GM18907 (cell line): Measurements from ENCODE around the gene THOC3.
"Not testable (repeated sequence)": the region's sequence is repeated elsewhere in the genome, so short reads cannot be mapped to it uniquely, and the experiment has no call there.

Experiments used
- ATAC-seq: cut with Tn5 transposase; IDR thresholded peaks from one replicate; pipeline ENCODE4 v1.9.1; 2021; ENCODE audit warnings: mild to moderate bottlenecking, moderate library complexity; ENCODE audit not compliant: unreplicated experiment

The THOC3 gene, protein sequence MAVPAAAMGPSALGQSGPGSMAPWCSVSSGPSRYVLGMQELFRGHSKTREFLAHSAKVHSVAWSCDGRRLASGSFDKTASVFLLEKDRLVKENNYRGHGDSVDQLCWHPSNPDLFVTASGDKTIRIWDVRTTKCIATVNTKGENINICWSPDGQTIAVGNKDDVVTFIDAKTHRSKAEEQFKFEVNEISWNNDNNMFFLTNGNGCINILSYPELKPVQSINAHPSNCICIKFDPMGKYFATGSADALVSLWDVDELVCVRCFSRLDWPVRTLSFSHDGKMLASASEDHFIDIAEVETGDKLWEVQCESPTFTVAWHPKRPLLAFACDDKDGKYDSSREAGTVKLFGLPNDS

DNA sequence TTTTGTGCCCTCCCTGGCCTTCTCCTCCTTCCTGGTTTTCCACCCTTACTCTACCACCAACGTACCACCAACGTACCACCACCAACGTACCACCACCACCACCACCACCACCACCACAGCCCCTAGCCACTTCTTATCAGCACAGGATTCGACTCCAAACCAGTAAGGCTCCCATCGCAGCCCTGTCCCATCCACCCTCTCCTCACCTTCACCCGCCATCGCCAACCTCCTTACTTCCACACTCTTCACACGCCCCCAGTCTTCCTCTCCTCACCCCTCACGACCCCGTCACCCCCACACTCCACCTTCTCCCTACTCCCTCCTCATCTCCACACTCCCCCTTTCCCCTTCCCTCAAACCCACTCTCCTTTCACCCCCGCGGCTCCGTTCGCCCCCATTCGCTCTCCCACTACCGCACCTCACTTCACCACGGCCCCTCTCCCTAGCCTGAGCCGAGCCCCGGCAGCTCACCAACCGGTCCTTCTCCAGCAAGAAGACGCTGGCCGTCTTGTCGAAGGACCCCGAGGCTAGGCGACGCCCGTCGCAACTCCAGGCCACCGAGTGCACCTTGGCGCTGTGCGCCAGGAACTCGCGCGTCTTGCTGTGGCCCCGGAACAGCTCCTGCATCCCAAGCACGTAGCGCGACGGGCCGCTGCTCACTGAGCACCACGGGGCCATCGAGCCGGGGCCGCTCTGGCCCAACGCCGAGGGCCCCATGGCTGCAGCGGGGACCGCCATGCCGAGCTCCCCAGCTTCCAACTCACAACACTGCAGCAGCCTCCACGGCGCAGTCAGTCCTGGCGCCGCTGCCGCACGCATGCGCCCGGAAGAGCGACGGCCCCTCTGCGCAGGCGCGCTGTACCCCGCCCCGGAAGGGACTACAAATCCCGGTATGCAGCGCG lies at the start of gene THOC3:
TSS of gene THOC3 (minus strand) at position 845 of the 902 bp plus-strand sequence. CDS start at position 738, 107 bp downstream.
- peak; percentile 98 for ATAC-seq

DNA sequence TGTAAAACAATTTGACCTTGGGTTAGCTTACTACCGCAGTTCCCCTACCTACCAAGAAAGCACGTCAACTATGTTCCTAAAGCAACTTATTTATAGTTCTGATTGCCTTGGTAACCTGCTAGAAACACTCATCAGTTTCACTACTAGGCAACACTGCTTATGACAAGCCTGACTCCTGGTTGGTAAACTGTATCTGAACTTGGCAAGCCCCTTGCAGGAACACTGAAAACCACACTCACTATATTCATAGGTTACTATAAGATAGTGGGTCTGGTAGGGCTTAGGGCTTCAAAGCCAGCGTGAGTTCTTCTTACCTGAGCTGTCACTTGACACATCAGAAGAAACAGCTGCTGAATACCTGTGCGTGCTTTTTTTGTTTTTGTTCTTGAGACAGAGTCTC lies 49.2 kb upstream of the THOC3 start:
- not testable (repeated sequence) for ATAC-seq

DNA sequence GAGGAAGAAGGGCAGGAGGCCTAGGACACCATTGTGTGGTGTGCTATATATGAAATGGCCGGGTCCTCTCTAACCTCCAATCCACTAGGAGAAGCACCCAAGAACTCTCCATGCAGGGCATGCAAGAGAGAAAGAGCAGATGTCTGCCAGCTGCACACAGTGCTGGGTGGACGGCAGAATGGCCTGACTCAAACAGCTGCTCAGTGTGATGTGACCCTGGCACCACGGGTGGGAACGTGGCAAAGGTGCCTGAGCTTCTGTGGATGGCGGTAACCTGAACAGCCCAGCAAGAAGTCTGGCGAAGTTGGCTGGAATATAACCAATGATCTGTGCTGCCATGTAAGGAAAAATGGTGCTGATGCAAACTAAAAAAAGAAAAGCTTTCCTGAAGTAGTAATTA lies 46.2 kb upstream of the THOC3 start:
- ATAC-seq = not testable (repeated sequence)

DNA sequence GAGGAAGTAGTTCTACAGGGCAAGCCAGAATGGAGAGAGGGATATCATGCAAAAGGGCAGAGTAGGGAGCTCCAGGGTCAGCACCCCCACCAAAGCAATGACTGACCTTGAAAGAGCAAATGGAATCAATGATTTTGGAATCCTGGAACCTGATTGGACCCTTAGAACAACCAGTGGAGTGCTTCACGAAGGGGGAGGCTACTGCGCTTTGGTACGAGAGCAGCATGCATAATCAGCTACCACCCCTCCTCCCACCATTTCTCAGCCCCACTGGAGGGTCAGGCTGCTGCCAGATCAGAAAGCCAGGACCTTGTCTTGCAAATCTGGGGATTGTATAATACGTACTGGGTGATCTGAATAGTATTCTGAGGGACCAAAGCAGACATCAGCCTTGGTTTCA lies 43.0 kb upstream of the THOC3 start:
- not testable (repeated sequence) for ATAC-seq

DNA sequence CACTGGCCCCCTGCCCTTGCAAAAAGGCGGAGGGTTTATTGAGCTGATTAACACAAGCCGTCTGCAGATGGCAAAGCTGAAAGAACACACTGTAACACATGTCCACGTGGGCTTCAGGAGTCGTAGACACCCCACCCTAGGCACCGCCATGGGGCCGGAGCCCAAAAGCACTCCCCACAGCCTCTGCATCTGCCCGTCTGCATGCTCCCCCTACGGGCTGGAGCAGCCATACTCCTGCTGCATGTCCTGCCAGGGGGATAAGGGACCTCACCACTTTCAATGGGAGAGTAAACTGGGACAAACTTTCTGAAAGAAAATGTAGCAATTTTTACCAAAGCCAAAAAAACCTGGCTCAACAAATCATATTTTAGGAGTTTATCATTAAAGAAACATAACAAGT lies 42.1 kb upstream of the THOC3 start:
- not testable (repeated sequence) for ATAC-seq

DNA sequence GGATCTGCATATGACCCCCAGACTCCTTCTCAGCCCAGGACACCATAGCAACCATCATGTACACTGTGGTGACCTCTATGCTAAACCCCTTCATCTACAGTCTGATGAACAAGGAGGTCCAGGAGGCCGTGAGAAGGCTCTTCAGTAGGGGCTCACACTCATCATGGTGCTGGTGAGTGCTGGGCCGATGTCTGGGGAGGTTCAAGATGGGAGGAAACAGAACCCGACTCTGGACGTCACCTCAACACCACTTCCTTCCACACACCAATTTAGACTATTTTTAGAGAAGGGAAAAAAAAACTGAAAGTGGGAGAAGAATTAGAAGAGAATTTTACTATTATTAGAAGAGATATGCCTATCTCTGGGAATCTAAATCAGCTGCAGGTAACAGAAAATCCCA lies 39.1 kb upstream of the THOC3 start:
- not testable (repeated sequence) for ATAC-seq

DNA sequence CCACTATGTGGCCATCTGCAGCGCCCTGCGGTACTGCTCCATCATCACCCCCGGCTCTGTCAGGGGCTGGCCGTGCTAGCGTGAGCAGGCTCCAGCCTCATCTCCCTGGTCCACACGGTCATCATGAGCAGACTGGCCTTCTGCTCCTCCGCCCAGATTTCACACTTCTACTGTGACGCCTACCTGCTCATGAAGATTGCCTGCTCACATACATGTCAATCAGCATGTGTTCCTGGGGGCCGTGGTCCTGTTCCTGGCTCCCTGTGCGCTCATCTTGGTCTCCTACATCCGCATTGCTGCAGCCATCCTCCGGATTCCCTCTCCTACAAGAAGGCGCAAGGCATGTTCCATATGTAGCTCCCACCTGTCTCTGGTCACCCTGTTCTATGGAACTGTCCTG lies 38.7 kb upstream of the THOC3 start:
- ATAC-seq = not testable (repeated sequence)

DNA sequence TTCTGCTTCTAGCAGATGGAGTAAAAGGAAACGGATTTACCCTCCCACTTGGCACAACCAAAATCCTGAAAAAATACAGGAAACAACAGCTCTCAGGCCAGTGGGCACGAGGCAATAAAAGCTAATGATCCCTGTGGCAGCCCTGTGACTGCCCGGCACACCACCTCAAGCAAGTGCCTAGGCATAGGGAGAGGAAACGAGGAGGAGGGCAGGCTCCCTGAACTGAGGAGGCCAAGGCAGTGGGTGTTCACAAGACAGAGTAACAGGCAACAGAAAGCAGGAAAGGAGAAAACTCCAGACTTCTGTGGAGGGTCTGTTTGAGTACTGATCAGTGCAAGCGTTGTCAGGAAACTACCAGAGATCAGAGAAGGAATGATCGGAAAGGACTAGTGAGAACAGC lies 29.9 kb upstream of the THOC3 start:
- not testable (repeated sequence) for ATAC-seq

DNA sequence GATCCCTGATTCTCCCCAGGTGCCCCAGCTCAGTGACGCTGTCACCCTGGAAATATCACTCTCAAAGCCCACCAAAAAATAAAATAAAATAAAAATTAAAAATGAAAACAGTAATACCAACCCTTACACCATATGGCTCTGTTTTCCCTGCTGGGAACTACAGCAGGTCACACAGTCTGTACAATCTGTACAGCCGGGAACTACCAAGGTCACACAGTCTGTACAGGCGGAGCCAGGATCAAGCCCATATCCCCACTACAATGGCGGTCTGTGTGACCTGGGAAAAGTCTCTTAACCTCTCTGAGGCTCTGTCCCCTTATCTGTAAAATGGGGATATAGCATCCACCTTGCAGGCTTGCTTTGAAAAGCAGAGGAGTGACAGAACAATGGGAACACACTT lies 29.4 kb upstream of the THOC3 start:
- not testable (repeated sequence) for ATAC-seq

DNA sequence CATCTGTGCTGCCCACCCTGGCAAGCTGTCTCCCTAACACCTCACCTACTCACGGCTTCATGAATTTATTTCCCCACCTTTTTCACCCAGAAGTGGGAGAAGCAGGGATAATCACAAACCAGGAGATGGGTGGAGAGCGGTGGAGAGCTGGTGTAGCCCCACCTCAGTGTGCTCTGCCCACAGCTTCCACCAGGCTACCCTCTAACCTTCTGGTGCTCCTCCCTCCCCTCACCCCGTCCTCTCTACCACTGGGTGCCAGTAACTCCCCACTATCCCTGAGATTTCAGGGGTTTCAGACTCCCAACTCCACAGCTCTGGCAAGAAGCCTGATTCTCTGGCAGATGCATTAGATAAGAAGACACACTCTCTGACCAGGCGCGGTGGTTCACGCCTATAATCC lies 28.7 kb upstream of the THOC3 start:
- not testable (repeated sequence) for ATAC-seq

DNA sequence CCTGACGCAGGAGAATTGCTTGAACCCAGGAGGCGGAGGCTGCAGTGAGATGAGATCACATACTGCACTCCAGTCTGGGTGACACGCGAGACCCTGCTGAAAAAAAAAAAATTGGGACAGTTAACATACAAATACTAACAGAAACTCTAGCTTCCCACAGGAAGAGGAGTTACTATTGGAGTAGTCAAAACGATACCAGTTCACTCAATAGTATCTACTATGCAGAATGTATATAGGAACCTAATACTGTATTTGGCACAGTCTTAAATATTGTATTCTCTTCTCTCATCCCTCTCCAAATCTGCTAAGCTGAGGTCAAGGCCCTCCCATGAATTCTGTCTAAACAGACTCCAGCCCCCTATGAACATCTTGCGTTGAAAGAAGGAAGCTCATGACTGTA lies 27.4 kb upstream of the THOC3 start:
- not testable (repeated sequence) for ATAC-seq

DNA sequence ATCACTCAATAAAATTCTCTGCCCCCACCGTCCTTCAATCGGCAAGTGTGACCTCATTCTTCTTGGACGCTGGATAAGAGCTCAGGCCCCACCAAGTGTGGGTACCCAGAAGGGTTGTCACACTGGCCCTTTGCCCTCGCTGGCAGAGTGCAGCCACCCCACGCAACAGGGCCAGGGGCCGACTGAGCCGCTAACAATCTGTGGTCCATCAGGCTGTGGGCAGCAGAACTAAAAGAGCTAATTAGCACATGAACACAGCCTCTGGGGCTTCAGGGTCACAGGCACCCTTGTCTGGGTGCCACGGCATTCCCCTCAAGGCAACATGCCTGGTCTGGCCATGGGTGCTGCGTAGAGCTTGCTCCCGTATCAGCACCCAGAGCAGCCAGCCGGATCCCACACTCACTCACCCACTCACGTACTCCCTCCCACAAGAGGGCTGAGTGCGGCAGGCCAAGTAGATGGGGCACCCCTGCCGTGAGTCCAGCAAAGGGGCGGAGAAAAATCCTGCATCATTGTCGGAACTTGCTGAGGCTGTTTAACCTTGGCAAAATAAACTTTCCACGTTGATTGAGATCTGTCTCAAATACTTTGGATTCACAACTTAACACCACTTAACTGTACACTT lies 11.4 kb upstream of the THOC3 start:
- not testable (repeated sequence) for ATAC-seq

DNA sequence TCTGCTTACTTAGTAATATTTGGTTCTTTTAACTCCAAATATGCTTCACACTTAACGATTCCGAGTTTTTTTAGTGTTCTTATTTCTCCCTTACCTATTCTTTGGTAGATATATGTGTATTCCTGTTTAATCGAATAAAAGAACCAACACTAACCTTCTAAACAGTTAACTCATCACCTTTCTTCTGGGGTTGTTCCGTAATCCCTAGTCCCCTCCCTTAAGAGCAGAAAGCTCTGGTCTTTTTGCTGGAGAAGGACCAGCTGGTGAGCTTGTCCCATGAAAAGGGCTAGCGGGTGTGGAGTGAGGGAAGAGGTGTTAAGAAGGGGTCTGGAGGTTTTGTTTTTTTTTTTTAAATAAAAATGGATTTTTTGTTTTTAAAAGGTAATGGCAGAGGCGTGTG lies 266 bp upstream of the THOC3 start:
- peak; percentile 33 for ATAC-seq

DNA sequence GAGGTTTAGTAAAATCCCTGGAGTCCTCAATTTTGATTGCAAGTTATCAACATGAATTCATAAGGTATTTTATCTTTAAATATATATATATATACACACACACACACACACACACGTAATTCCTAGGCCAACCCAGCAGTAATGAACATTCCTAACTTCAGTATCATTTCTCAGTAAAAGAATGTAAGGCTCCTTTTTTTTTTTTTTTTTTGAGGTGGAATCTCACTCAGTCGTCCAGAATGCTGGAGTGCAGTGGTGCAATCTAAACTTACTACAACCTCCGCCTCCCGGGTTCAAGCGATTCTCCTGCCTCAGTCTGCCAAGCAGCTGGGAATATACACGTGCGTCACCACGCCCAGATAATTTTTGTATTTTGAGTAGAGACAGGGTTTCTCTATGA lies 5.8 kb downstream of the THOC3 start:
- not testable (repeated sequence) for ATAC-seq

DNA sequence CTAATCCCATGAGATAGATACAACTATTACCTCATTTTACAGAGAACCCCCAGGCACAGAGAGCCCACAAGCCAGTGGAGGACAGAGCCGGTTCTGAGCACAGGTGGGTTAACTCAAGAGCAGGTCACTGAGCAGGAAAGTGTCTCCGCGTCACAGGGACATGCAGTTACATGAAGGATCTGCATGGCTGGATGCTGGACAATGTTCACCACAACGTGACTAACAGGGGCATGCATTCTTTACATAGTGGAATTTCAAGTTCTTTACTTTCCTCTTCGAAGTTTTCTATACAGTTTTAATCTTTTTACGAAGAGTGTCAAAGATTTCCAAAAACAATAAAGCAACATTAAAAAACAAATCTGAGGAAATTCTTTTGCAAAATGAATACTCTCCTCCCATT lies 7.9 kb downstream of the THOC3 start:
- ATAC-seq = not testable (repeated sequence)

DNA sequence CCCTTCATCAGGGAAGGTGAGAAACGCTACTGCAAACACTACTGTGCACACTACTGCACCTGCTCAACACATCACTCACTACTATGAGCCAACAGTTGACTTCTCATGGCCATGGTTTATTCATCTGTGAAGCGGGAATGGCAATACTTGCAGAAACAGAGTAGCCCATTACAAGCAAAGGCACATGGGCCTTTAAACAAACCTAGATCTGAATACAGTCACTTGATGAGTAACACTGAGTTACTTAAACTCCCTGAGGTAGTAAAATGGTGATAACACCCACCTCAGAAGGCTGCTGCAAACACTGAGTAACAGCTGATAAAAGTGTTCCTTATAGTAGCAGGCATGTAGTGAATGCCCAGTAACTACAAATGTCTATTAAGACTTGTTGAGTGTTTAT lies 9.6 kb downstream of the THOC3 start:
- ATAC-seq = not testable (repeated sequence)

DNA sequence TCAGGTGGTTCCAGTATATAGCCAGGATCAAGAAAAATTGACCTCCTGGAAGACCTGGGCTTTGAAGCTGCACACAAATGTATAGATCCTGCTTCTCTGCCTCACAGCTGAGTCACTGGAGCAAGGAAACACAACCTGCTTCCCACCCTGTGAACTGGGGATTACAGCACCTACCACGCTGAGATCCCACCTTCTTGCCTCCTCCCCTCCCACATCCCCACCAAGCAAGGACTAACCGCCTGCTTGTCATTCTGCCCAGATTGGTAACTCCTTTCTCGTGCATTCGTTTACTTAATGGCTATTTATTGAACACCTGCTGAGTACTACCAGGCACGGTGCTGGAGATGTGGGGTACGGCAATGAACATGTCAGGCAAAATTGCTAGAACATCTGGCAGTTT lies 14.0 kb downstream of the THOC3 start:
- not testable (repeated sequence) for ATAC-seq

DNA sequence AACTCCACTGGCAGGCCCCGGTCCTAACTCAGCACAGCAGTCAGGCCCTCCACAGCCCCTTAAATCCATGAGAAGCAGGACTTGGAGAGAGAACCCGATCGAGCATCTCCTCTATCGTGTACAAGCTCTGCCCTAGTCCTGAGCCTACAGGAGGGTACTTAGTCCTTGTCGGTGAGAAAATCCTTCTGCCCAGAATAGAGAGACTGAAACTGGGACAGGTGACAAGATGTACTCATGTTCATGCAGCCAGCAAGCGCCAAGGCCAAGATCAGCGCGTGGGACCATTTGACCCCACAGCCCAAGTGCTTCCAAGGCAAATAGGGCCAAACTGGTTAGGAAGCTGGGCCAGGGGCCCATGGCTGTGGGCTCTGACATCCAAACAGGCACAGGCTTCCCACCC lies 15.3 kb downstream of the THOC3 start:
- ATAC-seq = not testable (repeated sequence)

DNA sequence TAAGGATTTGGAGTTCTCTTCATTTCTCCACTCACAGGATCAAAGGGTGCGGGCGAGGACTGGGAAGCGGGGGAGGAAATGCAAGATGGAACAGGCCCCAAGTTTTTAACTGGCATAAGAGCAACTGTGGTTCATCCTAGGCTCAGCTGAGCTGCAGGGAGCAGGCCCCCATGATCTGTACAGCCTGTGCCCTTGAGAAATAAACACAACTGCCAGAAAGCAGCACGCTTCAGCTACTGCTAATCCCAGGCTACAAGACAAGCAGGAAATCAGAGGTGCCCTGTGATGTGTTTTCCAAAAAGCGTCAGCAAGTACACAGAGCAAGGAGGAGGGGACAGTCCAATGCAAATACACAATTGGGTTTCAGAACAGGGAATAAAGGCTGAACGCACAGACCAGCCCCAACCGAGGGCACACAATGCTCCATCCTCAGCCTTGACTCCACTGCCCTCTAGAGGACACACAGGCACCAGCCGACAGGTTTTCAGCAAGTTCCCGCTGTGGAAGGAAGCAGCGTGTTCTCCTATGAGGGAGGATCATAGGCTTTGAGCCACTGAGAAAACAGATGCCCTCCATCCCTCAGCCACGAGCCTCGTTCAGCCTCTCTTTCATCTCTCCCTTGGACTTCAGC lies 16.7 kb downstream of the THOC3 start:
- peak; percentile 73 for ATAC-seq

DNA sequence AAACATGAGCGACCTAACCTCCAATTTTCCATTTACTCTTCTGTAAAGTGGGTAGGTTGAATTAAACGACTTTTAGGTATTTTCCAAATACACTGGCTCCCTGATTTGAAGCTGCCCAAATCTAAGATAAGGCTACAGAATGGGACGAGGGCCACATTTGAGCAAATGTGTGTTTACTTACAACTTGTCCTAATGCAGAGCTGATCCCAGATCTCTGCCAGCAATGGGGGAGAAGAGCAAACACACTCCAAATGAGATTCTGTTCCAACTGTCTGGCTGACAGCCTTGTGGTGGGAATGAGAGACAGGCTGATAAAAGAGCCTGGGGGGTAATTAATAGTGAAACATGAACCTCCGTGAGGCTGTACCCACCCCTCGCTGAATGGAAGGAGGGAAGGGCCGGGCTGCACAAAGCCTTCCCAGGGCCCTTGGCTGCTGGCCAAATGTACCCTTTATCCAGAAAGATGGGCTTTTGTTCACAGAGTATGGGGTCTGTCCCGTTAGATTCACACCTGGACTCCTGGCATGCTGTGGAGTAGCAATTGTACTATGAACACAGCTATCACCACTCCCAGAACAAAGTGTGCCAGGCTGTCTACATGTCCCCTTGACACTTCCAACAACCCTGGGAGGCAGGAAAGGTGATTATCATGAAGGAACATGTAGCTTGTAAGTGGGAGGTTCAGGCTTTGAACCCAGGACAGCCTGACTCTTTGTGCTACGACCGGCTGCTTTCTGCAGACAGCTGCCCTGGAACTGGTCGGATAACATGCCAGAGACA lies 19.6 kb downstream of the THOC3 start:
- not testable (repeated sequence) for ATAC-seq
